Naive thymus-derived CD8-positive, alpha-beta T cell (primary cell): ENCODE measurements around the gene LRRC27. TPM values are rescaled to one million over a fixed set of nuclear protein-coding genes. Genes with fewer than 3 reads are reported as not detected.

Experiments used
- ATAC-seq, 2 donors: fragments of 150-1000 bp; cut with Tn5 transposase in 1 of 2; sonication (Bioruptor Pico), chemical (Tn5 transposase) in 1 of 2; 1 replicate in 1 of 2; 2 replicates in 1 of 2; pipeline ENCODE4 v1.10.0; 2021; ENCODE audit warnings: mild to moderate bottlenecking in 2 of 2, moderate library complexity in 2 of 2
- POLR2A ChIA-PET: fragments of 350-600 bp; sonication (Branson Sonifier 250); formaldehyde crosslinking; loops from one replicate; lab custom pipeline; 2021; ENCODE audit warnings: antibody characterized with exemption; lab: Charles Lee
- DNase-seq, 10 donors: peaks; one replicate each; pipeline versions ENCODE4 v3.0.0 to v3.0.0-alpha.2; 2020 to 2022
- H3K27ac Mint-ChIP-seq, 10 donors: one replicate each; pipeline ENCODE4 v1.8.0; 2020 to 2022; ENCODE audit warnings: mild to moderate bottlenecking in 10 of 10, mixed read lengths in 10 of 10, moderate library complexity in 4 of 10, inconsistent platforms in 1 of 10
- H3K27me3 Mint-ChIP-seq, 5 donors: one replicate each; pipeline ENCODE4 v1.8.0; 2021 to 2022; ENCODE audit warnings: mixed read lengths in 5 of 5
- H3K36me3 Mint-ChIP-seq, 3 donors: one replicate each; pipeline ENCODE4 v1.8.0; 2020 to 2022; ENCODE audit warnings: mixed read lengths in 3 of 3, mild to moderate bottlenecking in 2 of 3, inconsistent platforms in 1 of 3
- H3K4me1 Mint-ChIP-seq, 4 donors: one replicate each; pipeline ENCODE4 v1.8.0; 2021 to 2022; ENCODE audit warnings: mixed read lengths in 4 of 4
- H3K4me3 Mint-ChIP-seq, 10 donors: one replicate each; pipeline ENCODE4 v1.8.0; 2020 to 2022; ENCODE audit warnings: mild to moderate bottlenecking in 10 of 10, mixed read lengths in 10 of 10, moderate library complexity in 6 of 10, inconsistent platforms in 1 of 10
- H3K9me3 Mint-ChIP-seq, 9 donors: one replicate each; pipeline ENCODE4 v1.8.0; 2020 to 2022; ENCODE audit warnings: mixed read lengths in 9 of 9, mild to moderate bottlenecking in 3 of 9, inconsistent platforms in 1 of 9, moderate library complexity in 1 of 9
- polyA plus RNA-seq, 3 donors: library from polyadenylated mRNA; unstranded; fragments of 300-500 nt; fragmentation: Illumina TruSeq; gene quantifications; one replicate each; pipeline ENCODE4 v1.2.3, GENCODE V29; 2021
- total RNA-seq, 8 experiments: library from RNA in 2 of 8; stranded (reverse) in 2 of 8; gene quantifications; one replicate each; pipeline ENCODE4 v1.2.3 and lab custom pipeline; 2021 to 2026

The LRRC27 gene
- total and polyA plus RNA-seq, 5 experiments from 2014 or later = 2.4 to 7.9 (median 4.7) TPM

DNA sequence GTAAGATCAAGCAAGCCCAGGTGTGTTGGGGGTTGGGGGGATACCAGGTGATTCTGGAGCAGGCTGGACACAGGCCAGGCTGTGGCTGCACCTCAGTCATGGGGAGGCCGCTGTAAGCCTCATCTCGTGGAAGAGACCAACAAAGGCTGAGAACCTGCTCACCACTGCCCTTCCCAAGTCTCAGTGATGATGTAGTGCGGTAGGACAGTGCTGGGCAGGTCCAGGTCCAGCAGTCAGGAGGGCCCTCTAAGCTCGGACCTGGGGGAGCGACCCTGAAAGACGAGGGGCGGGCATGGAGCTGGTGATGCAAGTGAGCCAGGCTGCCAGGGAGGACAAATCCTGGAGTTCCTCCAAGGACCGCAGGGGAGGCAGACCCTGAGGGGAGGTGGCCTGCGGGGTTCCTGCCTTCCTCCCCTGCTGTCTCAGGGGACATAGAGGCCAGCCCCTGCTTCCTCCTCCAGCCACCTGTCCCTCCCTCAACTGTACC is 61.7 kb downstream of the LRRC27 start:
- Mint-ChIP-seq H3K27me3 (no peaks in the 10 kb centered on the region), H3K36me3 (no peaks in the 10 kb centered on the region), H3K4me1 (peaks cover 12 to 33% (median 20%) of the 10 kb centered on the region in 4 donors), H3K4me3 (peak overlapping the region in 1 of 10 donors; percentile 12), H3K9me3 (peaks cover 0 to 13% (median 0%) of the 10 kb centered on the region in 9 donors), H3K27ac (peak overlapping the region; percentile 6 to 92 (median 82))
- DNase-seq = peak in 1 of 10 donors; percentile 35
- POLR2A ChIA-PET = interaction anchor here (3.7 kb wide), 1 partner anchor 53 kb away, joined by 15 read pairs; no protein-coding TSS in a partner anchor
- ATAC-seq = no peak

DNA sequence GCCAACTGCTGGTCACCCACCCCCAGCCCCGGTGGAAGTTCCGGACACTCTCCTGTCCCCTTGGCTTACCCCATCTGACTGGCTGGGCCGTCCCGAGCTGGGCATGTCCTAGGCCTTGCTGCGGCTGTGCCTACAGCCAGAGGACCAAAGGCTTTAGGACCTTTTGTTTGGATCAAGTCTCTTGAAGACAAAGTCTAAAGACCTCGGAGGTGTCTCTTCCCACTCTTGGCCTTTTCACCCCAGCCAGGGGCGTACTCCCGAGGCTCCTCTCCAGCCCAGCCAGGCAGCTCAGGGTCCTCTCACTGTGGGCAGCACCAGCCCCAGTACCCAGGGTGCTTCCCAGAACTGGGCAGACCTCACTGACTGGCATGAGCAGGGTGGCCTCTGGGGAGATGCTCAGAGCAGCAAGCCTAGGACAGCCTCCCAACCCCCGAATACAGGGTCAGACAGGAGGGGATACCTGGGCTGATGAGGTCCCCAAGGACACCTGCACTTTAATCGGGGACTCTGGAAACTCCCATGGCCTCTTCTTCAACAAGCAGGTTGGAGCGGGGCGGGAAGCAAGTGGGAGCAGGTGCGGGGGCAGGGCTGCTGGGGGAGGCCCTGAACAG is 62.3 kb downstream of the LRRC27 start:
- Mint-ChIP-seq H3K4me1 (peaks cover 12 to 38% (median 24%) of the 10 kb centered on the region in 4 donors), H3K36me3 (no peaks in the 10 kb centered on the region), H3K4me3 (peak overlapping the region in 5 of 10 donors; percentile 19 to 46 (median 35)), H3K27ac (peak overlapping the region; percentile 6 to 82 (median 68)), H3K27me3 (no peaks in the 10 kb centered on the region), H3K9me3 (peaks cover 0 to 13% (median 0%) of the 10 kb centered on the region in 9 donors)
- ATAC-seq (no peak), DNase-seq (peak in 1 of 10 donors; percentile 52)
- POLR2A ChIA-PET = interaction anchor here (3.7 kb wide), 1 partner anchor 53 kb away, joined by 15 read pairs; no protein-coding TSS in a partner anchor

DNA sequence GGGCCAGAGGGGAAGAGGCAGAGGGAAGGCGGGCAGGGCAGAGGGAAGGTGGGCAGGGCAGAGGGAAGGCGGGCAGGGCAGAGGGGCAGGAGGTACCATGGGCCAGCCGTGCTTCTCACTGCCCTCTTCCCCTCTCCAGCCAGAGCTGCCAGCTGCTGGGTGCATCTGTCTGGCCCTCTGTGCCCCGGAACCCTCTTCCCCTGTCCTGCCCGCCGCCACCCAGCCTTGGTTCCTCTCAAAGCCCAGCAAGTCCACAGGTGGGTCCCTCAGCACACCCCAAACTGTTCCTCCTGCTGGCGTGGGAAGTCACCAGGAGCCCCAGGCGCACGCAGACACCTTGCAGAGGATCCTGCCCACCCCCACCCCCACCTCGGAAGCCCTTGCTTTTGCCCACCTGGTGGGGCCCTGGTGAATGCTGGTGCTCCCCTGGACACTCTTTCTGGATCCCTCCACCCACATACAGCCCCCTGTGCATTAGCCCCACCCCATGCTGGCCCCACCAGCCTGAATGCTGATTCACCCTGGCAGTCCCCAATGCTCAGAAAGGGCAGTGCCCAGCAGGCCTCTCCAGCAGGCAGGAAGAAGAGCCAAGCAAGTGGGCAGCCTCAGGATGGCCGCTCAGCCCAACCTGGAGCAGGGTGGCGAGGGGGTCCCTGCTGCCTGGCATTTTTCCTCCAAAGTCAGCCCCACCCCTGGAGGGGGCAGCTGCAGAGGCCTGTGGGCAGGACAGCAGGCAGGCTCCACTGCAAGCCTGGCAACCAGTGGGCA is 63.1 kb downstream of the LRRC27 start:
- H3K27ac Mint-ChIP-seq = peak overlapping the region; percentile 6 to 92 (median 76)
- peak in 1 of 10 donors; percentile 59 for DNase-seq

DNA sequence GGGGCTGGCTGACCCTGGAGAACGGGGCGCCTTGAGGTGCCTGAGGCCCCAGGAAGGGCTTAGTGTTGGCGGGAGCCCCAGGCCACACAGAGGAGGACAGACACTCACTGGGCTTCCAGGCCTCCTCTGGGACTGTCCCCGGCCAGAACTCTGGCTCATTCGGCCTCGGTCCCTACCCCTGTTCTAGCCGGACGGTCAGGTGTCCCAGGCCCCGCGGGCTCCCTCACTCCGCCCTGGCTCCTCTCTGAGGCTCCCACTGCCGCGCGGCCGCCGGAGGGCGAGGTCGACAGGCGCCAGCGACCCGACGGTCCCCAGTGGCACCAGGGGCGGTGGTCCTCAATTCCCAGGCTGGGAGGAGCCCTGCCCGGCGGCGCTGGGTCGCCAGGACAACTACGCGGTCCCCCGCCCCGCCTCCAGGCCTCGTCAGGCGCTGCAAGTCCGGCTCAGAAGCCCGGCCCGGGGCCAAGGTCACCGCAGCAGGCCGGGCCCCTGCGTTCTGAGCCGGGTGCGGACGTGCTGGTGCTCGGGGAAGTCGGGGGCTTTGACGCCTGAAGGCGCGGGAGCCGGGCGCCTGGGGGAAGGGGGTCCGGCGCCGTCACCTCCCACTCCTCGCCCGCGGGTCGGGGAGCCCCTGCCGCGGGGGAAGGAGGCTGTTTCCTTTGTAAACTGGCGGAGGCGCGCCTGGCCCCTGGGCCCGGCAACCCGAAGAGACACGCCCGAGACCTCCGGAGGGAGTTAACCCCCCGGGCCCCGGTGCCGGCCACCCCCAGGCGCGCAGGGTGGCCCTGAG is 63.9 kb downstream of the LRRC27 start:
- POLR2A ChIA-PET = interaction anchor here (0.7 to 2.9 kb wide), 2 partner anchors 51 to 150 kb away, joined by 3 to 46 read pairs; no protein-coding TSS in a partner anchor
- Mint-ChIP-seq H3K4me3 (peak overlapping the region in 3 of 10 donors; percentile 14 to 35 (median 22)), H3K9me3 (peaks cover 0 to 13% (median 0%) of the 10 kb centered on the region in 9 donors), H3K4me1 (peaks cover 18 to 51% (median 36%) of the 10 kb centered on the region in 4 donors), H3K27me3 (no peaks in the 10 kb centered on the region), H3K27ac (peak overlapping the region in 5 of 10 donors; percentile 6 to 92 (median 53)), H3K36me3 (no peaks in the 10 kb centered on the region)
- peak; percentile 26 to 51 for ATAC-seq
- peak in 4 of 10 donors; percentile 29 to 71 (median 40) for DNase-seq

More for the DNA sequence above, 63.1 kb downstream of the LRRC27 start:
- peaks cover 0 to 13% (median 0%) of the 10 kb centered on the region in 9 donors for H3K9me3 Mint-ChIP-seq
- no peaks in the 10 kb centered on the region for H3K36me3 Mint-ChIP-seq
- no peak for ATAC-seq
- H3K4me1 Mint-ChIP-seq = peaks cover 16 to 46% (median 31%) of the 10 kb centered on the region in 4 donors
- POLR2A ChIA-PET = interaction anchor here (0.7 kb wide), 1 partner anchor 150 kb away, joined by 3 read pairs; no protein-coding TSS in a partner anchor
- no peaks in the 10 kb centered on the region for H3K27me3 Mint-ChIP-seq
- peak overlapping the region; percentile 6 to 73 (median 36) for H3K4me3 Mint-ChIP-seq

DNA sequence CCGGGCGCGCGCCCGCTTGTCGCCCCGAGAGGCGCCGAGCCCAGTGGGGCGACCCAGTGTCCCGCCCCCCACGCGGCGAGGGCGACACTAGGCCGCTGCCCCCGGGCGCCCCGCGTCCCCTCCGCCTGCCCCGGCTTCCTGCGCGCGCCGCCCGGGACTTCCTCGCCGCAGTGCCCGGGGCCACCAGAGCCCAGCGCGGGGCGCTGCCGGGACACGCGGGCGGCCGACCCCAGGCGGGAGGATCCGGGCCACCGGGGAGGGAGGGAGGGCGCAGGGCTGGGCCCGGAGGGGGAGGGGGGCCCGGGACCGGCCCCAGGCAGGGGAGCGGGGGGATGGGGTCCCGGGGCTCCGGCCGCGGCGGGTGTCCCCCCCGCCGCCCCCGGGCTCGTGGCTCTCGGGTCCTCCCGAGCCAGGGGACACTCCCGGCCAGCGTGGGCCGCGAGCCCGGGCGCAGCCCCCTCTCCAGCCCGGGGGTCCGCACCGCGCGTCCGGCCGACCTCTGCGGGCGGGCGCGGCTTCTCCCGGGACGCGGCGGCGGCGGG is 64.6 kb downstream of the LRRC27 start:
- ATAC-seq = peak; percentile 79 to 82

DNA sequence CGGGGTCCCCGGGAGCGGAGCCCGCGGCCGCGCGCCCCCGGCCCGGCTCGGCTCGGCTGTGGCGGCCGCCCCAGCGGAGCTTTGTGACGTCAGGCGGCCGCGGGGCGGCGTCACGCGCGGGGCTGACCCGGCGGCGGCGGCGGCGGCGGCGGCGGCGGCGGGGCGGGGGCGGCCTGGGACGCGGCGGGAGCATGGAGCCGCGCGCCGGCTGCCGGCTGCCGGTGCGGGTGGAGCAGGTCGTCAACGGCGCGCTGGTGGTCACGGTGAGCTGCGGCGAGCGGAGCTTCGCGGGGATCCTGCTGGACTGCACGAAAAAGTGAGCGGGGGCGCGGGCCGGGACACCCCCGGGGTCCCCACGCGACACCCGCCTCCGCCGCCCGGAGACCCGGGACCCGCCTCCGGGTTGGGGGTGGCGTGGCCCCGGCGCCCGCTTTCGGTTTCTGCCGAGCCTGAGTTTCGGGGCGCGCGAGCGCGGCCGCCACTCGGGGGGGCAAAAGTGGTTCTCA is 65.1 kb downstream of the LRRC27 start, which contains the start of gene PWWP2B:
TSS of gene PWWP2B (plus strand) at position 165 of the 506 bp plus-strand sequence. CDS start at position 192, 27 bp downstream.
- H3K27me3 Mint-ChIP-seq = no peaks in the 10 kb centered on the region
- H3K27ac Mint-ChIP-seq = peak within 1 kb of the TSS; percentile 77 to 95 (median 89)
- H3K9me3 Mint-ChIP-seq = peaks cover 0 to 7% (median 0%) of the 10 kb centered on the region in 9 donors
- DNase-seq = peak; percentile 35 to 74 (median 62)
- H3K4me1 Mint-ChIP-seq = peaks cover 15 to 51% (median 38%) of the 10 kb centered on the region in 4 donors
- H3K4me3 Mint-ChIP-seq = peak within 1 kb of the TSS; percentile 83 to 92 (median 88)
- POLR2A ChIA-PET = interaction anchor here (0.7 to 2.9 kb wide), 4 partner anchors 10 to 55 kb away, joined by 3 to 46 read pairs (median 6); no protein-coding TSS in a partner anchor
- ATAC-seq = peak; percentile 47 to 50
- H3K36me3 Mint-ChIP-seq = no peaks in the 10 kb centered on the region

More for the DNA sequence above, 64.6 kb downstream of the LRRC27 start:
- POLR2A ChIA-PET = interaction anchor here (0.7 to 2.9 kb wide), 2 partner anchors 47 to 50 kb away, joined by 5 to 46 read pairs; no protein-coding TSS in a partner anchor
- peaks cover 18 to 51% (median 38%) of the 10 kb centered on the region in 4 donors for H3K4me1 Mint-ChIP-seq
- DNase-seq = peak; percentile 53 to 80 (median 68)
- H3K4me3 Mint-ChIP-seq = peak overlapping the region in 1 of 10 donors; percentile 35
- no peaks in the 10 kb centered on the region for H3K36me3 Mint-ChIP-seq
- no peaks in the 10 kb centered on the region for H3K27me3 Mint-ChIP-seq
- H3K9me3 Mint-ChIP-seq = peaks cover 0 to 12% (median 0%) of the 10 kb centered on the region in 9 donors
- H3K27ac Mint-ChIP-seq = no peak overlapping the region

DNA sequence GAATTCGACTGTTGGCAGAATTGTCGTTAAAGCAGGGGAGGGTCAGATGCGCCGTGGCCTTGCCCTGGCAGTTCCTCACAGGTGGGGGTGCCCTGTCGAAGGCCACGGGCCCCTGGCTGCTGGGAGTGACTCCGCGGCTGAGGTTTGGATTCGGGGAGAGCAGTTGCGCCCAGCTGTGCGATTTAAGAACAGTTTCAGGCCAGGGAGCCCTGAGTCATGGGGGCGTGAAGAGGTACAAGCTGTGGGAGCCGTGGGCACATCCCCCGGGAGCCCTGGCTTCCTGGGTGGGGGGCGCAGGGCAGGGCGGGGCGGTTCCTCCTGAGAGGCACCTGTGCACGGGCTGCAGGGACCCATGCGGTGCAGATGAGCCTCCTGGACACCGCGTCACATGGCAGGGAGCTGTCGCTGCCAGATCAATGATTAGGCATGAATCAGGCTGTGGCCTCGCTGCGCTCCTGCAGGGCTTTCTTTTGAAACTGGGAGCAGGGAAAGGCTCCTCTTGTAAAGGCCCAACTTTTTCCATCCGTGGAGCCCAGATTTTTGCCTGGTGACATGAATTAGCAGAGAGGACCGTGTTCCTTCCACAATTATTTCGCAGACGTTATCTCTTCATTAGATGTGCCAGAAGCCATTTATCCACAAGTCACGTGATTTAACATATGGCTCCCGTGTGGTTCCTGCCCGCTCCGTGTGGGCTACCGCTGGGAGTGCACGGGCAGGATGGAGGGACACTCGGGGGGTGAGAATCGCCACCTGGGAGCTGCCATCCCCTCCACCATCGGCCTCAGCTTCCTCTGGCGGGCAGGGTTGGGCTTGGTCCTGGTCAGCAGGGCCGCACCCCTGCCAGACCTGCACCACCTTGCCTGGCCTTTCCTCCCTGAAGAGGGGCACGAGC is 65.9 kb downstream of the LRRC27 start:
- H3K27me3 Mint-ChIP-seq = no peaks in the 10 kb centered on the region
- H3K4me3 Mint-ChIP-seq = peak overlapping the region; percentile 83 to 92 (median 88)
- peaks cover 10 to 51% (median 40%) of the 10 kb centered on the region in 4 donors for H3K4me1 Mint-ChIP-seq
- DNase-seq (peak in 7 of 10 donors; percentile 15 to 64 (median 38)), ATAC-seq (peak; percentile 8 to 23)
- POLR2A ChIA-PET = interaction anchor here (1.2 to 2.9 kb wide), 3 partner anchors 9 to 54 kb away, joined by 3 to 46 read pairs (median 8); no protein-coding TSS in a partner anchor
- H3K9me3 Mint-ChIP-seq = no peaks in the 10 kb centered on the region
- peak overlapping the region; percentile 77 to 95 (median 89) for H3K27ac Mint-ChIP-seq
- H3K36me3 Mint-ChIP-seq = no peaks in the 10 kb centered on the region

DNA sequence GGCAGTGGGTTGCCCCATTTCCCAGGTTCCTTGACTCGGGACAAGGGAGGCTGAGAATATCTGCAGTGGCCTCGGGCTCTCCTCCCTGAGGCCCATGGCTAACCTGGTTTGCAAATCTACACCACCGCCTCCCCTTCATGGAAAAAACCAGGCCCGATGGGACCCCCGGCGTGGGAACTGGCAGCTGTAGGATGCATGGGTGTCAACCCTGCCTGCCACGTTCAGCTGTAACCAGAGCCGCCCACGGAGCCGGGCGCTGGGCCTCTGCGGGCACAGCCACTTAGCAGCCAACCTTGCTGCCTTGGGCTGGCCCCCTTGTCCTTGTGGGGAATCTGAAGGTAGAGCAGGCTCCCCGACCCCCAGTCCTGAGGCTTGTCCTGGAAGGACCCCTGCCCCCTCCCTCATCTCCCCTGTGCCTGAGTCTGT is 66.6 kb downstream of the LRRC27 start:
- peak overlapping the region in 9 of 10 donors; percentile 22 to 92 (median 86) for H3K4me3 Mint-ChIP-seq
- no peaks in the 10 kb centered on the region for H3K27me3 Mint-ChIP-seq
- H3K36me3 Mint-ChIP-seq = peaks cover 0 to 2% (median 0%) of the 10 kb centered on the region in 3 donors
- POLR2A ChIA-PET = interaction anchor here (1.2 to 2.9 kb wide), 3 partner anchors 9 to 54 kb away, joined by 3 to 46 read pairs (median 8); no protein-coding TSS in a partner anchor
- peak overlapping the region in 5 of 10 donors; percentile 40 to 84 (median 52) for H3K27ac Mint-ChIP-seq
- H3K9me3 Mint-ChIP-seq = no peaks in the 10 kb centered on the region
- H3K4me1 Mint-ChIP-seq = peaks cover 11 to 53% (median 40%) of the 10 kb centered on the region in 4 donors
- ATAC-seq (no peak), DNase-seq (peak in 1 of 10 donors; percentile 59)

DNA sequence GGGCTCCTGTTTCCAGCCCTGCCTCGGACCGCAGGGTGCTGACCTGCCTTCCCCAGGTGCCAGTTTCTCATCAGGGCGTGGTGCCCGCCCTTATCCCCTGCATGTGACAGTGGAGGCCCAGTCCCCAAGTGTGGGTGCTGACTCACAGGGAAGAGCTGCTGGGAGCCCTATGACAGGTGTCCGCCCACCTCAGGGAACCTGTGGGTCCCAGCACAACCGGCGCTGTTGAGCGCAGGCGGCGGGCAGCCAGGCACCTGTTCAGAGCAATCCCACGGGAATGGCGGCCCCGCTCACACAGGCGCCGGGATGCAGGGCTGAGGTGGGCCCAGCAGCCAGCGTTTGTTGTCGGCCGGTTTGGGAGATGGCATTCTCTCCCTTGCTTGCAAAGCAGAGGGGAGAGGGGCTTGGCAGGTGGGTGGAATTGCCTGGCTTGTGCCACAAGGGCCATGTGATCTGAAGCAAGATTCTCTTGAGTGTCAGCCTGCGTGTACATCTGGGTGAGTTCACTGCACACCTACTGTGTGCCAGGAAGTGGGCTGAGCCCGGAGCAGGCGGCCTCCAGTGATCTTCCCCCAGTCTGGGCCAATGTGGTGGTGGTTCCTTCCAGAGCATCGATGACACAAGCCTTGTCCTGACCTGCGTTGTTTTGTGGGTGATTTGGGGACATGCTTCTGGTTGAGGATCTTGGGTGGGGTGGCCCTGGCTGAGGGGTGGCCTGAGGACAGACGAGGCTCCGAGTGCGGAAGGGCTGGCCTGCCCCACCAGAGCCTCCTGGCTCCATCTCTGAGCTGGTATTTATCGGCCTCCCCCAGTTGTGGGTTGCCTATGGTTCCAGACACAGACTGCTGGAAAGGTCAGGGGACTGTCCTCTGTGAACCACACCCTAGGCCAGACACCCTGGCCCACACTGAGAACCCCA is 67.4 kb downstream of the LRRC27 start:
- peaks cover 0 to 2% (median 0%) of the 10 kb centered on the region in 3 donors for H3K36me3 Mint-ChIP-seq
- H3K9me3 Mint-ChIP-seq = no peaks in the 10 kb centered on the region
- H3K27ac Mint-ChIP-seq = peak overlapping the region; percentile 35 to 84 (median 72)
- no peak for ATAC-seq
- H3K27me3 Mint-ChIP-seq = no peaks in the 10 kb centered on the region
- peaks cover 9 to 48% (median 39%) of the 10 kb centered on the region in 4 donors for H3K4me1 Mint-ChIP-seq
- peak in 1 of 10 donors; percentile 50 for DNase-seq
- POLR2A ChIA-PET = interaction anchor here (1.2 to 2.9 kb wide), 2 partner anchors 47 to 48 kb away, joined by 5 to 46 read pairs; no protein-coding TSS in a partner anchor
- H3K4me3 Mint-ChIP-seq = peak overlapping the region; percentile 14 to 92 (median 58)
